ENCODE measurements around the gene KRCC1.

Gene KRCC1

GRCh38 chr2:88071365-88071764 lies 15.8 kb upstream of the KRCC1 start:
- no peak overlapping the region for H3K27ac ChIP-seq (ENCODE audit: poor library complexity, severe bottlenecking)
- no peak for ATAC-seq (ENCODE audit: low read depth)
- H3K9me3 ChIP-seq (ENCODE audit: severe bottlenecking), result no peaks in the 10 kb centered on the region
- no peak overlapping the region for H3K4me3 ChIP-seq (ENCODE audit: severe bottlenecking)
- no peaks in the 10 kb centered on the region for H3K27me3 ChIP-seq (ENCODE audit: insufficient read depth, poor library complexity, severe bottlenecking)
- no peaks in the 10 kb centered on the region for H3K4me1 ChIP-seq (ENCODE audit: insufficient read depth, poor library complexity, severe bottlenecking)
- DNase-seq (ENCODE audit: low spot score), result no peak
- TF ChIP-seq CTCF (IDR thresholded peaks at IDR 0.05; ENCODE audit: poor library complexity, severe bottlenecking), result no peak
- no peaks in the 10 kb centered on the region for H3K36me3 ChIP-seq (ENCODE audit: low read depth)

DNA sequence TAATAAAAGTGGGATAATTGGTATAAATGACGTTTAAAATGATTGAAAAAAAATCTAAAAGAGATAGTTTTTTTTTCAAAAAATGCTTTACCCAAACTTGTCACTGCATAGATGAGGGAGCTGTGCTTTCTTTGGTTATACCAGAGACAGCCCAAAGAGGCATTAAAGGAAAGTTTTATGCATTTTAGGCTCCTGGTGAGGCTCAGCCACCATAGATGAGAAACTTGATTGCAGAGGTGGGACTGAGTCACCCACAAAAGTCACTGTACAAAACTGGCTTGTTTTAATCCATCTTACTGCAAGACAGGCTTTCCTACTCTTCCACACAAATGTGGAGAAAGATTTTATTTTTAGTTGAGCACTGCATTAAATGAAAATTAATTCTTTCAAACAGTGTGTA lies 14.5 kb upstream of the KRCC1 start:
- H3K4me3 ChIP-seq (ENCODE audit: severe bottlenecking), result no peak overlapping the region
- TF ChIP-seq CTCF (IDR thresholded peaks at IDR 0.05; ENCODE audit: poor library complexity, severe bottlenecking), result no peak

GRCh38 chr2:88069117-88069516 lies 13.5 kb upstream of the KRCC1 start:
- H3K27ac ChIP-seq (ENCODE audit: poor library complexity, severe bottlenecking), result no peak overlapping the region
- H3K4me1 ChIP-seq (ENCODE audit: insufficient read depth, poor library complexity, severe bottlenecking), result no peaks in the 10 kb centered on the region
- H3K27me3 ChIP-seq (ENCODE audit: insufficient read depth, poor library complexity, severe bottlenecking), result no peaks in the 10 kb centered on the region
- TF ChIP-seq CTCF (IDR thresholded peaks at IDR 0.05; ENCODE audit: poor library complexity, severe bottlenecking), result no peak
- no peak for DNase-seq (ENCODE audit: low spot score)
- ATAC-seq (ENCODE audit: low read depth), result no peak
- no peaks in the 10 kb centered on the region for H3K9me3 ChIP-seq (ENCODE audit: severe bottlenecking)
- H3K4me3 ChIP-seq (ENCODE audit: severe bottlenecking), result no peak overlapping the region
- H3K36me3 ChIP-seq (ENCODE audit: low read depth), result no peaks in the 10 kb centered on the region

More for the DNA sequence above, 14.5 kb upstream of the KRCC1 start:
- H3K27ac ChIP-seq (ENCODE audit: poor library complexity, severe bottlenecking), result no peak overlapping the region
- no peaks in the 10 kb centered on the region for H3K4me1 ChIP-seq (ENCODE audit: insufficient read depth, poor library complexity, severe bottlenecking)
- no peaks in the 10 kb centered on the region for H3K9me3 ChIP-seq (ENCODE audit: severe bottlenecking)
- no peak for DNase-seq (ENCODE audit: low spot score)
- no peaks in the 10 kb centered on the region for H3K27me3 ChIP-seq (ENCODE audit: insufficient read depth, poor library complexity, severe bottlenecking)
- H3K36me3 ChIP-seq (ENCODE audit: low read depth), result no peaks in the 10 kb centered on the region
- ATAC-seq (ENCODE audit: low read depth), result no peak

DNA sequence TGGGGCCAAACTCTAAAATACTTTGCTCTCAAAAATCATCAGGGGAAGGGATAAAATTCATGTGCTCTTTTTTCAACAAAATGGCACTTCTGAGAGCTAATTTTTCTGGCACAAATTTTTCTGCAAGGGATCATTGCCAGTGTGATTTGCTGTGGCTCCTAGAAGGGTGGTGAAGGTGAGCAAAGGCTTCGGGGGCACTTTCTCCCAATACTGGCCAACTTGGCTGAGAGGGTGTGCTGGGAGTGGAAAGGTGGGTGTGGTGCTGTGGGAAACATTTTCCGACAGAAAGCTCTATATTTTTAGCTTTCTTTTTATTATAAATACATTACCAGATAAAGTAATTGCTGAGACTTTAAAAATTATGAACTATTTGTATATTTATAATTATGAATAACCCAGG lies 12.5 kb upstream of the KRCC1 start:
- no peaks in the 10 kb centered on the region for H3K27me3 ChIP-seq (ENCODE audit: insufficient read depth, poor library complexity, severe bottlenecking)
- H3K9me3 ChIP-seq (ENCODE audit: severe bottlenecking), result no peaks in the 10 kb centered on the region
- H3K36me3 ChIP-seq (ENCODE audit: low read depth), result no peaks in the 10 kb centered on the region
- no peaks in the 10 kb centered on the region for H3K4me1 ChIP-seq (ENCODE audit: insufficient read depth, poor library complexity, severe bottlenecking)
- no peak for TF ChIP-seq CTCF (IDR thresholded peaks at IDR 0.05; ENCODE audit: poor library complexity, severe bottlenecking)
- no peak for ATAC-seq (ENCODE audit: low read depth)
- H3K27ac ChIP-seq (ENCODE audit: poor library complexity, severe bottlenecking), result no peak overlapping the region
- DNase-seq (ENCODE audit: low spot score), result no peak
- H3K4me3 ChIP-seq (ENCODE audit: severe bottlenecking), result no peak overlapping the region

DNA sequence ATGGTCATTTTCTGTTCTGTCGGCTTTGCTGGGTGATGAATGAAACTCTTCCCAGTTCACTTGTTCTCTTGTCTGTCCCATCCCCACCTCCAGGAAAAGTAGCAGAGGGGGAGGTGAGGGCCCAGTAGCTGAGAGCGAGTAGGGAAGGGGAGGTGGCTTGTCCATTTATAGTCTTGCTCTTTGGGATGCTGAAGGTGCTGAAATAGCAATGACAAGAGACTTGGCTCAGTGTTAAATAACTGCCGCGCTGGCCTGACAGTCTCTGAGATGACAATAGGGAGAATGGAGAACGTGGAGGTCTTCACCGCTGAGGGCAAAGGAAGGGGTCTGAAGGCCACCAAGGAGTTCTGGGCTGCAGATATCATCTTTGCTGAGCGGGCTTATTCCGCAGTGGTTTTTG lies 12.0 kb upstream of the KRCC1 start, which contains the start of gene SMYD1:
TSS of gene SMYD1 (plus strand) at position 228 of the 400 bp plus-strand sequence. CDS start at position 268, 40 bp downstream.
- no peak for TF ChIP-seq CTCF (IDR thresholded peaks at IDR 0.05; ENCODE audit: poor library complexity, severe bottlenecking)
- Histone ChIP-seq H3K27ac (ENCODE audit: poor library complexity, severe bottlenecking) (no peak within 1 kb of the TSS), H3K9me3 (ENCODE audit: severe bottlenecking) (no peaks in the 10 kb centered on the region), H3K27me3 (ENCODE audit: insufficient read depth, poor library complexity, severe bottlenecking) (no peaks in the 10 kb centered on the region), H3K4me1 (ENCODE audit: insufficient read depth, poor library complexity, severe bottlenecking) (no peaks in the 10 kb centered on the region), H3K4me3 (ENCODE audit: severe bottlenecking) (no peak within 1 kb of the TSS), H3K36me3 (ENCODE audit: low read depth) (no peaks in the 10 kb centered on the region)
- ATAC-seq (ENCODE audit: low read depth) (no peak), DNase-seq (ENCODE audit: low spot score) (no peak)
